Fibroblast of skin of right quadriceps (primary cell): ENCODE measurements around the gene TAF11.
A peak's percentile ranks its signal among the peaks of the same experiment; 100 is the strongest.
"Not testable (repeated sequence)": the region's sequence is repeated elsewhere in the genome, so short reads cannot be mapped to it uniquely, and the experiment has no call there.

Experiments used
- DNase-seq: peaks from one replicate; pipeline ENCODE4 v3.0.0-alpha.2; 2013

The TAF11 gene

GRCh38 chr6:34901930-34902329 lies 14.1 kb upstream of the TAF11 start:
- DNase-seq: peak; percentile 30

DNA sequence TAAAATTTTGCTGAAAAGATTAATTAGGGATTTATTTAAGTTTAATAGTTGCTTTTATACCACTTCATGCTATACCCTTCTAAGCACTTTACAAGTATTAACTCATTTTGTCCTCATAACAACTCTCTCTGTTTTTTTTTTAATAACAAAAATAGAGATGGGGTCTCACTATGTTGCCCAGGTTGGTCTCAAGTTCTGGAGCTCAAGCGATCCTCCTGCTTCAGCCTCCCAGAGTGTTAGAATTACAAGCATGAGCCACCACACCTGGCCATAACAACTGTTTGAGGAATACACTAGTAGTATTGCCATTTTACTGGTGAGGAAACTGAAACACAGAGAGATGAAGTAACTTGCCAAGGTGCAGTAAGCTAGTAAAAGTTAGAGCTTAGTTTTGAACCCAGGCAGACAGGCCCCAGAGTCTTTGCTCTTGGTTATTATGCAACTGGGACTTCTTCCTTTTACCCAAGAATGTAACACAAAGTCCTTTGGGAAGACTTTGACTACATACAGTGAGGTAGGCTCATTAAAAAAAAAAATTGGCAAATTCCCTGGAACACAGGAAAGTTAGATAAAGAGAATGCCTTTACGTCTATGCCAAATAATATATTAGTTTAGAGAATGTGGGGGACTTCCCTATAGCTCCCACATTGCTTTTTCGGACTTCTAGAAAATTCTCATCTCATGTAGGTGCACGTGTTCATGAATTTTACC lies 12.6 kb upstream of the TAF11 start:
- DNase-seq: no peak

DNA sequence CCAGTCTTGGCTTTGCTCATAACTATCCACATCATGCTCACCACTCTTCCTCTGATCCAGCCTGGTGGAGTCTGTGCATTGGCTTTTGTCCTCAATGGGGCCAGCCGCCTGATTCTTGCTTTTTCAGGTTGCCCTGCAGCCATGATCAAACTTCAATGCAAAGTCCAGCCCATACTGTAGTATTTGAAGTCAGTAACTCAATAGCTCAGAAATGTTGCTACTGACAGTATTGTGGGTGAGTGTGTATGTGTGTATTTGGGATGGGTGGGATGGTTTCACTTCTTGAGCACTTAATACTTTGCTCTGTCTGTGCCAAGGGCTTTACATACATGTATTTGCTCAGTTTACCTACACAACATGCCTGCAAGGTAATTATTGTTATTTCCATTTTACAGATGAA lies 11.9 kb upstream of the TAF11 start:
- not testable (repeated sequence) for DNase-seq

- DNase-seq: no peak
These were observed 9.9 kb upstream of the TAF11 start for GRCh38 chr6:34897716-34898115.

DNA sequence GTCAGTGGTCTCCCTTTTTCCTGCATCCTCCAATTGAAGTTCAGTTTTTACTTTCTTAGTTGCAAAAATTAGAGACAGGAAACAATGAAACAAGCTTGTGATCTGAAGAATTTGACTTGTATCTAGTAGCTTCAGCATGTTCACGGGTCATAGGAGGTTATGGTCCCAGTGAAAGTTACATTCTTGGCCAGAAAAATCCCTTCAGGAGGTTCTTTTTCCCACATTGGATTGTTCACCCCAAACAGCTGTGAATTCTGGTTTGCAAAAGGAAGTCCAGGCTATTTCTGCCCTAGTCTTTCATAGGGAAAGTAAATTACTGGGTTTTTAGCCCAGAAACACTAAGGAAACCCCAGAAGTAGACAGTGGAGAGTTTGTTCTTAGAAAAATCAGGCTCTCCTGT lies 9.3 kb upstream of the TAF11 start:
- DNase-seq: no peak

- DNase-seq: no peak
These were observed 6.9 kb upstream of the TAF11 start for GRCh38 chr6:34894693-34895092.

DNA sequence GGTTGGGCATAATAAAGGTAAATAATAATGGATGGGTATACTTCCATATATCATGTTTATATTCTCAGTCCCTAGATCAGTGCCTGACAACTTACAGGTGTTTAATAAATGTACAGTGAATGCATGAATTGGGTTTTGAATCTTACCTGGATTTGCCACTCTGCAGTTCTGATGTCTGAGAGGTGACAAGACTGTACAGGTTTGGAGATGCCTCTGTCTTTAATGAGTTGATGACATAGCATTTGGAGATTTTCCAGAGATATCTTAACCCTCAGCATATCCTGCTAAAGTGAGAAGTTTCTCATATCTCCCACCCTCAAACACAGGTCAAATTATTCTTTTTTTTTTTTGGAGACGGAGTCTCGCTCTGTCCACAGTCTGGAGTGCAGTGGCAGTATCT lies 3.5 kb upstream of the TAF11 start:
- DNase-seq: no peak

DNA sequence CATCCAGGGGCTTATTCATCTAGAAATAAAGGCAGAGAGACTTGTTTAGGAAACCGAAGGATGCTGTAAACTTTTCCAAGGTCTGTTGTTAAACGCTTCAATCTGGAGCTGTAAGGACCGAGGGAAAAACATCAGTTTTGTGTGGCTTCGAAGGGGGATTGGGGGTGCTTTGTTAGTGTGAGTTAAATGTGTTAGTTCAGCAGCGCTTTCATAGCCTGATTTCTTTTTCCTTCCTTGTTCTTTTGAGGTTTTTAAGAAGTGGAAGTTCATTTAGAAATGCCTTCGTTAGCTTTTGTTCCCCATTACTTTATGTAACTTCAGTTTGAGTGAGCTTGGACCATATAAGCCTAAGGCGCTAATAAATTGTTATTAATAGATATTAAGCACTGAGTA lies 2.7 kb upstream of the TAF11 start:
- no peak for DNase-seq

GRCh38 chr6:34888874-34889555 lies 1.2 kb upstream of the TAF11 start, which contains the start of gene ANKS1A:
Gene ANKS1A (plus strand): TSS chr6:34889255. CDS start chr6:34889403, 148 bp downstream.
- peak; percentile 50 for DNase-seq

DNA sequence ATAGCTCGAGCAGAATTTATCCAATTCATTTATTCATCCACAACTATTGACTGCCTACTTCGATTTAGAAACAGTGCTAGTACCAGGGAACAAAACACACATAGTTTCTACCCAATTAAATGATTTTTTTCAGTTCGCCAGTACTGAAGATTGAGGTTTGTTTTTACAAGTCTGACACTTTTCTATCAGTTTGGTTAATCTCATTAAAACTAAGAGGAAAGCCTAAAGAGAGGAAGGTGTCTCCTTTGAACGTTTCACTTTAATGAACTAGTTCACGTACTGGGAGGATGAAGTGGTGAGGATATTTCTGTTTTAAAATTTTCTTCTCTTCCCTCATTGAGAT lies 643 bp upstream of the TAF11 start:
- DNase-seq: no peak

DNA sequence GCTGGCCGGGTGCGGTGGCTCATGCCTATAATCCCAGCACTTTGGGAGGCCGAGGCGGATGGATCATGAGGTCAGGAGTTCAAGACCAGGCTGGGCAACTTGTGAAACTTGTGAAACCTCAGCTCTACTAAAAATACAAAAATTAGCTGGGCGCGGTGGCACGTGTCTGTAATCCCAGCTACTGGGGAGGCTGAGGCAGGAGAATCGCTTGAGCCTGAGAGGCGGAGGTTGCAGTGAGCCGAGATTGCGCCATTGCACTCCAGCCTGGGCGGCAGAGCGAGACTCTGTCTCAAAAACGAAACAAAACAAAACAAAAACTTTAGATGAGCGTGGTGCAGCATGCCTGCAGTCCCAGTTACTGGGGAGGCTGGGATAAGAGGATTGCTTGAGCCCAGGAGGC lies 2.0 kb downstream of the TAF11 start:
- DNase-seq: not testable (repeated sequence)

DNA sequence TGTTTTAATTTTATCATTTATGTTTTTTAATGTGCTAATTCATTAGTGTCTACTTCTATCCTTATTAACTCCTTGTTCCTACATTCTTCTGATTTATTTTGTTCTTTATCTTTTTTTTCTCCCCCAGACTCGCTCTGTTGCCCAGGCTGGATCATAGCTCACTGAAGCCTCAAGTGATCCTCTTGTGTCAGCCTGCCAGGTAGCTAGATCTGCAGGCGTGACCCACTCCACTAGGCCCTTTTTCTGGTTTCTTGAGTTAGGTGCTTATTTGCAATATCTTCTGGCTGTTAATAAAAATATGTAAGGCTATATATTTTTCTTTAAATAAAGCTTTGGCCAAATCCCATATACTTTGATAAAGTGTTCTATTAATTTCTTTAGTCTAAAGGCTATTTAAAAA lies 2.8 kb downstream of the TAF11 start:
- DNase-seq: no peak

DNA sequence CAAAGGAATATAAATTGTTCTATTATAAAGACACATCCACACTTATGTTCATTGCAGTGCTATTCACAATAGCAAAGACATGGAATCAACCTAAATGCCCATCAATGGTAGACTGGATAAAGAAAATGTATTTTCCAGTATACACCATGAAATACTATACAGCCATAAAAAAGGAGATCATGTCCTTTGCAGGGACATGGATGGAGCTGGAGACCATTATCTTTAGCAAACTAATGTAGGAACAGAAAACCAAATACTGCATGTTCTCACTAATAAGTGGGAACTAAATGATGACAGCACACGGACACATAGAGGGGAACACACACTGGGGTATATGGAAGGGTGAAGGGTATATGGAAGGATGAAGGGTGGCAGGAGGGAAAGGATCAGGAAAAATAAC lies 3.8 kb downstream of the TAF11 start:
- not testable (repeated sequence) for DNase-seq

- no peak for DNase-seq
These were observed 9.9 kb downstream of the TAF11 start for GRCh38 chr6:34877869-34878485.

GRCh38 chr6:34877259-34877658 lies 10.6 kb downstream of the TAF11 start:
- DNase-seq: no peak

DNA sequence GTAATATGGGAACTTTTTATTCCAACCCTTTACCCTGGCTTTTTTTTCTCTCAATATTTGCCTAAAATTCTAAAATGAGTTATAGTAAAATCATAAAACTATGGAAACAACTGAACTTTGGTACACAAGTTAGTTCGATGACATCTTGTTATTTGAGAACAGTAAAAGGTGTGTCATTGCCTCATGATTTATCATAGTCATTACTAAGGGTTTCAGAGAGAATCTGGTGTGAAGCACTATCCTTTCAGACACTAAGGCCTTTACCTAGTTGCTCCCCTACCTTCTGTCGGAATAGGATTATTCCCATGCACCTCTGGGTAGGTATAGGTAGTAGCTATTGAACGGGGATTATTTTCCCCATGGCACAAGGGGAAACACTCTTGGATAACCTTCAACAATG lies 11.4 kb downstream of the TAF11 start:
- no peak for DNase-seq

- no peak for DNase-seq
These were observed 12.3 kb downstream of the TAF11 start for GRCh38 chr6:34875292-34876213.

GRCh38 chr6:34872332-34872731 lies 15.5 kb downstream of the TAF11 start:
- no peak for DNase-seq

DNA sequence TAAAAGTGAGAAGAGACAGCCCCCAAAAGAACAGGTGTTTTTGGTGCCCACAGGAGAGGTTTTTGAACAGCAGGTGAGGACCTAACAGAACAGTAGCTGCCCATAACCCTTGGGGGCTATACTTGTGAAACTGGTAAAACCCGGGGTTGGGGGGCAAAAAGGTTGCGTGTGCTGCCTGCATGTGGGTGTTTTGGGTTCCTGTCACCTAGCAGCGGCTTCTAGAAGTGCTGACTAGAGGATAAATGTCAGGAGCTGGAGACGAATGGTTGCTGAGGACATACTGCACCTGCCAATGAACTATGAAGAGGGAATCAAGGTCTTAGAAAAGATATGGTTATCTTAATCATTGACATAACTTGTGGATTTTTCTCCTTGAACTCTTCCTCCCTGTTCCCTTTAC lies 16.0 kb downstream of the TAF11 start:
- DNase-seq: no peak

DNA sequence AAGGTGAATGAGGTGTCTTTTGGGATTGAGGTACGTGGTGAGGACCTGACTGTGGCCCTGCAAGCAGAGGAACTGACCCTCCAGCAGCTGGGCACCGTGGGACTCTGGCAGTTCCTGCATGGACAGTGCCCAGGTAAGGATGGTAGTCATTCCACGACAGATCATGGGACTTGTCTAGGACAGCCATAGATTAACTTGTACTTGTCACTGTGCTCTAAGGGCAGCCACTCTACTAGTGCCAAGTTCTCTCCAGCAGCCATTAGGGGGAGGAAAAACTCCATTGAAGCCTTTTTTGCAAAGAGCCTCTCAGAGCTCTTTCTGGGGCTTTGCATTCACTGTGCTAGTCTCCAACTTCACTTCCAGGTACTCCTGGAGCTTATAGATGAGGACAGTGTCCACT lies 20.4 kb downstream of the TAF11 start:
- DNase-seq: no peak

DNA sequence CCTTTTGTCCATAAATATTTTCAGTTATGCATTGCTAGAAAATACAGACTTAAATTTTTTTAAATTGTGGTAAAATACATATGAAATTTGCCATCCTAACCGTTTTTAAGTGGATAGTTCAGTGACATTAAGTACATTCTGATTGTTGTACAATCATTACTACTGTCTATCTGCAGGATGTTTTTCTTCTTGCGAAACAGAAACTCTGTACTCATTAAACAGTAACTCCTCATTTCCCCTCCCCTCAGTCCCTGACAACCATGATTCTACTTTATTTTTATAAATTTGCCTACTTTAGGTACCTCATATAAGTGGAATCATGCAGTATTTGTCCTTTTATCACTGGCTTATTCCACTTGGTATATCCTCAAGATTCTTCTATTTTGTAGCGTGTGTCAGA lies 21.3 kb downstream of the TAF11 start:
- no peak for DNase-seq

DNA sequence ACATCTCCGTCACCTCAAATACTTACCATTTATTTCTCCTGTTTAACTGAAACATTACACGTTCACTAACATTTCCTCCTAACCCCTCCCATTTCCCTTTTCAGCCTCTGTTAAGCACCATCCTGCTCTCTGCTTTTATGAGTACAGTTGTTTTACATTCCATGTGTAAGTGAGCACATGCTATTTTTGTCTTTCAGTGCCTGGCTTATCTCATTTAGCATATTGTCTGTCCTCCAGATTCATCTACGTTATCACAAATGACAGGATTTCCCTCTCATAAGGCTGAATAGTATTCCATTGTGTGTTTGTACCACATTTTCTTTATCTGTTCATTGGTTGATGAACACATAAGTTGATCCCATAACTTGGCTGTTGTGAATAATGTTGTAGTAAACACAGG lies 22.7 kb downstream of the TAF11 start:
- no peak for DNase-seq

DNA sequence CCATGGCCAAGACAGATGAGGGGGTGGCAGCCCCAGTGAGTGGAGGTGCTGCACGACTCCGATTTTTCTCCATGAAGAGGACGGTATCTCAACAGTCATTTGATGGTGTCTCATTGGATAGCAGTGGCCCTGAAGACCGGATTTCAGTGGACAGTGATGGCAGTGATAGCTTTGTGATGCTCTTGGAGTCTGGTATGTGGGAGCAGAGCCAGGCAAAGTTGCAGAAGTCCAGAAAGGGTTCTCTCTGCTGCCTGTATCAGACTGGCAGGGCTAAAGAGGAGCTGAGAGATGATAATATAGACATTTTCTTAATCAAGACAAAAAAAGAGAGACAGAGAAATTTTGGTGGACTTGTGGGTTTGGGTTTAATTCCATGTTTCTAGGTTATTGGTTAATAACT lies 23.8 kb downstream of the TAF11 start:
- no peak for DNase-seq
